Forelimb muscle (tissue), 1 donor: ENCODE measurements around the gene IBA57. TPM values are rescaled to one million over a fixed set of nuclear protein-coding genes. Genes with fewer than 3 reads are reported as not detected.
"Not testable (repeated sequence)": the region's sequence is repeated elsewhere in the genome, so short reads cannot be mapped to it uniquely, and the experiment has no call there.

Experiments used
- DNase-seq: peaks from one replicate; pipeline ENCODE4 v3.0.0-alpha.2; 2013; ENCODE audit warnings: low read depth
- polyA plus RNA-seq: library from polyadenylated mRNA; unstranded; fragments of 120-200 nt; gene quantifications from one replicate; pipeline ENCODE4 v1.2.1, GENCODE V29; 2013; ENCODE audit not compliant: insufficient read length

The IBA57 gene
- polyA plus RNA-seq, 1 donor = 4.4 TPM

DNA sequence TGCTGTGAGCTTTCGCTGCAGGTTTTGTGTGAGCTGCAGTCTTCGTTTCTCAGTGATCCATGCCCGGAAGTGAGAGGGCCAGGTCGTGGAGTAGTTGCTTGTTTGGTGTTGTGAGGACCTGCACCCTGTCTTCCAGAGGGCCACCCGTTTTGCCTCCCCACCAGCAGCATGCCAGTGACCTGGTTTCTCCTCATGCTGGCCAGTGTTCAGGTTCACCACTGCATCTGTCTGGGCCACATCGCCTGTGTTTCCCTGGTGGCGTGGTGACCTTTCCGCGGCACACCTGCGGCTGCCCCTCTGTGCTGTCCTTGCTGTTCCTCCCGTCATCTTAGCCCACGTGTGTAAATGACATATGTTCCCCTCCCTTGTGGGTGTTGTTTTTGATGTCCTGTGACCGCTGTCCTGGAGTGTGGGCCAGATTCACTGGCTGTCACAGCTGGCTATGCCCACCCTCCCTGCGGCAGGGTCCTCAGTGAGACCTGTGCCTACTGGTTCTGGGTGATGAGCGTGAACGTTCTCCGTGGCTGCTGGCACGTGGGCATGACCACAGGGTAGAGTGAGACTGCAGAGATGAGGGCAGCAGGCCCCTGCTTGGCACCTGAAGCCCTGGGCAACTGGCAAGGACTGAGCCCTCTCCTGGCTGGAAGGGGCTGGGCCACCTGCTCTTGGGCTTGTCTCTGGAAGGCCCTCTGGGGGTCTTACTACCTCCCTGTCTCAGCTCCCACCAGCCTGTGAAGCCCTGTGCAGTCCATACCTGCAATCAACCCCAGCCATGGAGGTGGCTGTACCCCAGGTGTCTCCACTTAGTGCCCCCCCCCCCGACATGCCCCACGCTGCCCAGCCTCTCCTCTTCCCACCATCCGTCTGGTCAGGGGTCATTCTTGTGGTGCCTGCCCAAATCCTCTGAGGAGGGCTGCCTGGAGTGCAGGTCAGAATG, 7.3 kb downstream of the IBA57 start:
- no peak for DNase-seq

DNA sequence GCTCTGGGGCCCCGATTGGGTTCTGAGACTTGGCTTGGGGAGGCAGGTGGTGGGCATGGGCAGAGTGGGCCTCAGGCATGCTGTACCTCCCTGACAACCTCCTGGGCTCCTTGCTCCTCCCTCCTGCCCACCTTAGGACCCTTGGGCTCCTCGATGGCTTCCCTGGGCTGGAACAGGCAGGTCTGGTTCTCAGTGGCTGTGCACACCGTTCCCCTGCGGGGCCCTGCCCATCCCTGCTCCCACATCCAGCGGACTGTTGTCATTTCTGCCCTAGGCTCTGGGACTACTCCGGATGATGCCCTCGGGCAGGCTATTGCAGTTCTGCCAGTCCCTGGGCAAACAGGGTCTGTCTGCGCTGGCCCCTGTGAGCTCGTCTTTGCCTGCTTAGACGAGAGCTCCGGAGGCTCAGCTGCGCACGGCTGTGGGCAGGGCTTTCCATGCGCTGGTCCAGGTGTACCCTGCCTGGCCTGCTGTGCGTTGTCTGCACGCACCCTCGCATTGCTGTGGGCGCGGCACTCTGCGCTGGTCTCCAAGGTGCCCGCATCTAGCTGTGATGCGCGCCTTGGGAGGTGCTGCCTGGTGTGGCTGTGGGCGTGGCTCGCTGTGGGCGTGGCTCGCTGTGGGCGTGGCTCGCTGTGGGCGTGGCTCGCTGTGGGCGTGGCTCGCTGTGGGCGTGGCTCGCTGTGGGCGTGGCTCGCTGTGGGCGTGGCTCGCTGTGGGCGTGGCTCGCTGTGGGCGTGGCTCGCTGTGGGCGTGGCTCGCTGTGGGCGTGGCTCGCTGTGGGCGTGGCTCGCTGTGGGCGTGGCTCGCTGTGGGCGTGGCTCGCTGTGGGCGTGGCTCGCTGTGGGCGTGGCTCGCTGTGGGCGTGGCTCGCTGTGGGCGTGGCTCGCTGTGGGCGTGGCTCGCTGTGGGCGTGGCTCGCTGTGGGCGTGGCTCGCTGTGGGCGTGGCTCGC, 8.2 kb downstream of the IBA57 start:
- DNase-seq = not testable (repeated sequence)

DNA sequence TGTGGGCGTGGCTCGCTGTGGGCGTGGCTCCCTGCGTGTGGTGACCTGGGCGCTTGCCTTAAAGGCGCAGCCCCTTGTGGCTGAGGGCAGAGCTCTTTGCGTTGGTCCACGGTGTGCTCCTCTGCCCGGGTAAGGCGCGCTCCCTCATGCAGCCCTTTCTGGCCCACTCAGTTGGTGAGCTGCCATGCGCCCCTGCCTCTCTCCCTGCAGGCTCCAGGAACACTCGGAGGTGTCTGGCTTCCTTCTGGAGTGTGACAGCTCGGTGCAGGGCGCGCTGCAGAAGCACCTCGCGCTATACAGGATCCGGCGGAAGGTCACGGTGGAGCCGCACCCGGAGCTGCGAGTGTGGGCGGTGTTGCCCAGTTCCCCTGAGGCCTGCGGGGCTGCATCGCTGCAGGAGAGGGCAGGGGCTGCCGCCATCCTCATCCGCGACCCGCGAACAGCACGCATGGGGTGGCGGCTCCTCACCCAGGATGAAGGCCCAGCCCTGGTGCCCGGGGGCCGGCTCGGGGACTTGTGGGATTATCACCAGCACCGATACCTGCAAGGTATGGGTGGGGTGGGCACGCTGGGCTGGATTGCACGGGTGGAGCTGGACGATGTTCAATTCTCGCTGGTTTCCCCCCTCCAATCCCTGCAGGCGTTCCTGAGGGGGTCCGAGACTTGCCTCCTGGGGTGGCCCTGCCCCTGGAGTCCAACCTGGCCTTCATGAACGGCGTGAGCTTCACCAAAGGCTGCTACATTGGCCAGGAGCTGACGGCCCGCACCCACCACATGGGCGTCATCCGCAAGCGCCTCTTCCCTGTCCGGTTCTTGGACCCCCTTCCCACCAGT, 9.1 kb downstream of the IBA57 start:
- no peak for DNase-seq

DNA sequence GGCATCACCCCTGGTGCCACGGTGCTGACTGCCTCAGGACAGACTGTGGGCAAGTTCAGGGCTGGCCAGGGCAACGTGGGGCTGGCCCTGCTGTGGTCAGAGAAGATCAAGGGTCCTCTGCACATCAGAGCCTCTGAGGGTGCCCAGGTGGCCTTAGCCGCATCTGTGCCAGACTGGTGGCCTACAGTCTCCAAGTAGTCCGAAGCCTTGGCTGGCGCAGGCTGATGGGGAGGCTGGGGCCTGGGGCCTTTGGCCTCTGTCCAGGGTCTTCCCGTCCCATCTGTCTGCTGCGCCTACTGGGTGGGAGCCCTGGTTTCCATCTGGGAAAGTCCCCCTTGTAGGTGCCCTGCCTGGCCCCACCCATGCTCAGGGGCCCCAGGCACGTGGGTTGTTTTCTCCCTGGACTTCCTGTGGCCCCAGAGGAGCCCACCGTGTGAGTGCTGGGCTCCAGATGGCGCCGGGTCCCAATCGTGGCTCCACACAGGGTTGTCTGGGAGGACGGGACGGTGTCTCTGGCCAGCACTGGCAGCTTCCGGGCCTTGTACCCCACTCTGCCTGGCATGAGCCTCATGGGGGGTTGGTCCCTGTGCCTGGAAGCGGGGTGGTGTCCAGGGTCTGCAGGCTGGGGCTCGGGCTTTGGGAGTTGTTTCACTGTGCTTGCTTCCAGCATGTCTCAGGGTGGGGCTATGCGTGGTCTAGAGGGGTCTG, 9.9 kb downstream of the IBA57 start:
- DNase-seq = no peak

DNA sequence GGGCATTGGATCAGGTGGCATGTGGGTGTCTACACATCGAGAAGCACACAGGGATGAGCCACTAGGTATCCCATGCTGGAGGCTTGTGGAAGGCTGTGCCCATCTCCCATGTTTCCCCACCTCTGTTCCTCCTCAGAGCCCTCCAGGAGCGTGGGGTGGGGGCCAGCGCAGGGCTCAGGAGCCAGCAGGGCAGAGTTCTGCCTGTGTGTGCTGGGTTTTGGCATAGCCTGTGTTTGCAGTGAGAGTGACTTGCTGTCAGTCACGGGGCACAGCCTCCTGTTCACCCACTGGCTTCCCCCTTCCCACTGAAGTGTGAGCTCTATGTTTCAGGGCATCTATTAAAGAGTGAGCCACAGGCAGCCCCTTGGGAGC, 10.4 kb downstream of the IBA57 start:
- no peak for DNase-seq

DNA sequence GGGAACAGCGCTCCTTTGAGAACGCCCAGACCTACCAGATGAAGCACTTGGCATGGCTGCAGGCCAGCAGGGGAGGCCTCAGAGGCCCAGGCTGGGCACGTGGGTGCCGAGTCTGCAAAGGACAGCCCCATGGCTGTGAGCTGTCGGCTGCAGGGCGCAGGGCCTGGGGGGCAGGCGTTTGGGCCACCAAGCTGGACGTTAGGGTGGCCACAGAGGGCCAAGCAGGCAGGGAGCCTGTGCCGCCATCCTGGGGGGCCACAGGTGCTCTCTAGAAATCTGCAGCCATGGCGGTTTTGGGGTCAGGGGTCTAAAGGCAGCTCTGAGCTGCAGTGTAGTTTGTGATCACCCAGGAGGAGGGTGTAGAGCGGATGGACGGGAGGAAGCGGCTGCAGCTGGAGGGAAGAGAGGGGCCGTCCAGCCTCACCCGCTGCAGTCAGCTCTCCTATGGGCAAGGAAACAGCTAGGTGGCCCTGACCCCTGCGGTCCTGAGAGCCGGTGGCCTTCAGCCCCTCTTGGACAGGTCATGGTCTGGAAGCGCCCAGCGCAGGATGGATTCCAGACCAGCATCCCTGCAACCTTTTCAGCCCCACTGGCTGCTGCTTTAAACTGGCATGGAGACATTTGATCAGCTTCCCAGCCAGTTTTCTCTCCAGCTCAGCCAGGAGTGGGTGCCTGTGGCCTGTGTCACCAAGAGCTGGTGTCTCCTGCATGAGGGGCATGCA, 11.0 kb downstream of the IBA57 start:
- no peak for DNase-seq

DNA sequence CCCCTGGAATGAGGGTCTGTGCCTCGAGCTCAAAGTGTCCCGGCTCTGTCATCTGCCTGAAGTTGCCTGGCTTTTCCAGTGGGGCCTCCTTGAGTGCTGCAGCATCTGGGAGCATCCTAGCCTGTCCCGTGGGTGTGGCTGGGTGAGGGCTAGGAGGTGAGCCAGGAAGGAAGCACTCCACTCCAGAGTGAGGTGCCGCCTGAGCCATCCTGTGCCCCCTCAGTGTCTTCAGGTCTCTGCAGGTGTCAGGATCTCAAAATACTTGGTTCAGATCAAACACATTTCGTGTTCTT, 11.5 kb downstream of the IBA57 start:
- DNase-seq = no peak

DNA sequence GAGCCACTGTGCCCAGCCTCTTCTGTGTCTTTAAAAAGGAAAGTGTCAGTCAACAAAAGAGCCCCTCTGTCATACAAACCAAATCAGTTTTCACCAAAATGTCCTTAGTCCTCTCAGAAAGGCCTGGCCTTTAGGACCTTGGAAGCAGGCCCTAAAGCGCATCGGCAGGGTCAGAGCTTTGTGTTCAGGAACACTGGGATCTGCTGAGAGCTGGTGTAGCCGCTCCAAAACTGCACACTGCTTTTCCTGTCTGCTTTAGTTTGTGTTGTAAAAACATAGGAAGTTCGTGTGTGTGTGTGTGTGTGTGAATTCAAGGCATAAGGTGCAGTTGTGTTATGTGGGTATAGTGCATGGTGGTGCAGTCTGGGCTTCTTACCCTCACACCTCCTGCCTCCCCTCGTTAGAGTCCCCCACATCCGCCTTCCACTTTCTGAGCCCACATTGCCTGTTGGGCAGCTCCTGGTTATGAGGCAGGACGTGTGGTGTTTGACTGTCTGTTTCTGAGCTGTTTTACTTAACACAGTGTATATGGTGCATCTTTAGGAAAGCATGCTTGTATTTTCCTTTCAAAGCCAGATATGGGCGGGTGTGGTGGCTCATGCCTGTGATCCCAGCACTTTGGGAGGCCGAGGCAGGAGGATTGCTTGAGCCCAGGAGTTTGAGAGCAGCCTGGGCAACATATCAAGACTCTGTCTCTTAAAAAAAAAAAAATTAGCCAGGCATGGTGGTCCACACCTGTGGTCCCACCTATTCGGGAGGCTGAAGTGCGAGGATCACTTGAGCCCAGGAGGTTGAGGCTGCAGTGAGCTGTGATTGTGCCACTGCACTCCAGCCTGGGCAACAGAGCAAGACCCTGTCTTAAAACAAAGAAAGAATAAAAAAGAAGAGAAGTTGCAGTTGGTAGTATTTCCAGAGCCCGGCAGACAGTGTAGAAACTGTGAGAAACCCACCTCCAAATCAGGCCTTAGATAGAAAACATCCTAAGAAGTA, 12.4 kb downstream of the IBA57 start:
- DNase-seq = no peak

DNA sequence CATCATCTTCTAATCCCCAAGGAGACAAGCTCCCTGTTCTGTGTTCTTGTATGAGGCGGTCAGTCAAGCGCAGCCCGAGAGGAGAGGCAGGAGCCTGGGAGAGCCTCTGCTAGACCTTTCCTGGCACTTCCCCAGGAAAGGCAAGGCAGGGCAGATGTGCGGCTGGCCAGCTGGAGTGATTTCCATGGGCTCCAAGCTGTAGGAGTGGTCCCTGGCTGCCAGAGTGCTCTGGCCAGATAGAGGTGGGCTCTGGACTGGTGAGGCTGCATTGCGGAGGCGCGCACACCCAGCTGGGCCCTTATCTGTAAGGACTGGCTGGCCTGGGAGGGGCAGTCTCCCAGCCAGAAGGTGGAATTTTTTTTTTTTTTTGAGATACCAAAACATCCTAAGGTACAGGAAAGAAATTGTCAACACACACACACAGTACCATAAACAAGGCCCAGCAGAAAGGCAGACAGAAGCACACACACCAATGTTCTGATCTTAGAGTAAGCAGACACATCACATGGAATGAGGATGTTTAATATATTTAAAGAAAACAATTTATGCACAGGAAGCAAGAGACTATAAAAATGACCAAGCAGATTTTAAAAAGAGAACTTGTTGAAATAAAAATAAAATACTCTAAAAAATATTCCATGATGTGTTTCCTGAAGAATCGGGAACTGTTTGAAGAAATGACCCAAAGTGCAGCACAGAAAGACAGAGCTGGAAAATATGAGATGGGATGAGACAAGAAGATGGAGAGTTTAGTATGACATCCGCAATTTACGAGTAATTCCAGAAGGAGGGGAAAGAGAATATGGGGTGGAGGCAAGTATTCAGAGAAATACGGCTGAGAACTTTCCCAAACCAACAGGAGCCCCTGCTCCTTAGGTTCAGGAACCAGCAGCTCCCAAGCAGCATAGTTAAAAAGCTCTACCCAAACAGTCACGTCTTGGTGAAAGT, 13.4 kb downstream of the IBA57 start:
- DNase-seq = no peak

DNA sequence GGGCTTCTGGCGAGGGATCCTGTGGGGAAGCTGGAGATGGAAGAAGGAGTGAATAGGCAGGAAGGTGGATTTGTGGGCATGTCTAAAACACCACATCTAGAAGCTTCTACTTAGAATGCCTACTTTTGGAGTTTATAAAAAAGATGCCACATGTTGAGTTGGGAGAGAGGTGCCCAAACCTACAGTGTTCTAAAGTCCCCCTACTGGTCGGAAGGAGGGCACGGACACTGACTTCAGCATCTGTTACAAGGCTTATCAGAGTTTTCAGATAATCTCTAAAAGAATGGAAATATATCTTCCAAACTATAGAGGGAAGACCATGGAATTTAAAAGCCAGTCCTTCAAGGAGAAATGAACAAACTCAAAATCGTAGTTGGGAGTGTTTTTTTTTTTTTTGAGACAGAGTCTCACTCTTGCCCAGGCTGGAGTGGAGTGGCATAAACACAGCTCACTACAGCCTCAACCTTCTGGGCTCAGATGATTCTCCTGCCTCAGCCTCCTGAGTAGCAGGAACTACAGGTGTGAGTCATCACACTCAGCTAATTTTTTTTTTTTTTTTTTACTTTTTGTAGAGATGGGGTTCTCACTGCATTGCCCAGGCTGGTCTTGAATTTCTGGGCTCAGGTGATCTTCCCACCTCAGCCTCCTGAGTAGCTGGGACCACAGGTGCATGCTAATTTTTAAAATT, 14.8 kb downstream of the IBA57 start:
- no peak for DNase-seq

DNA sequence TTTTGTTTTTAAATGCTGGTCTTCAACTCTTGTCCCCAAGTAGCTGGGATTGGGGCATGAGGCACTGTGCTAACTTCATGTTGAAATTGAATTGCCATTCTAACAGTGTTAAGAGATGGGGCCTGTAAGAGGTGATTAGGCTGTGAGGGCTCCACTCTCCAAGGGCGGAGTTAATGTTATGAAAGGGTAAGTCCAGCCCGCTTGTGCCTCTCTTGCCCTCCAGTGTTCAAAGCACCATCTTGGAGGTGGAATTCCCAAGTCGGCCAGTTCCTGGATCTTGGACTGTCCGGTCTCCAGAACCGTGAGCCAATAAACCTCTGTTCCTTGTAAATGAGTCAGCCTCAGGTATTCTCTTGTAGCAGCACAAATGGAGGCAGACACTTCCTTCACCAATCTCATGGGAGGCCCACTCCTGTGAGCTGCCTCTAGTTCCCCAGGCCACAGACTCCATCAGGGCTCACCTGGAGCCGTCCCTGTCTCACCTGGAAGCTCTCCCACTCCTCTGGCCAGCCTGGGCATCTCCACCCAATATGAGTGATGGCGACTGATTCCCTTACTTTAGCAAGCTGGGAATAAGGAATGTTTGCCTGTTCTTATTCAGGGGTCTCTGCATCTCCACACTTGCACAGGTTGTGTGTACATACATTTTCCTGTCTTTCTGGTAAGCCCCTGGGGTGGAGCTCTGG, 15.5 kb downstream of the IBA57 start:
- DNase-seq = no peak

DNA sequence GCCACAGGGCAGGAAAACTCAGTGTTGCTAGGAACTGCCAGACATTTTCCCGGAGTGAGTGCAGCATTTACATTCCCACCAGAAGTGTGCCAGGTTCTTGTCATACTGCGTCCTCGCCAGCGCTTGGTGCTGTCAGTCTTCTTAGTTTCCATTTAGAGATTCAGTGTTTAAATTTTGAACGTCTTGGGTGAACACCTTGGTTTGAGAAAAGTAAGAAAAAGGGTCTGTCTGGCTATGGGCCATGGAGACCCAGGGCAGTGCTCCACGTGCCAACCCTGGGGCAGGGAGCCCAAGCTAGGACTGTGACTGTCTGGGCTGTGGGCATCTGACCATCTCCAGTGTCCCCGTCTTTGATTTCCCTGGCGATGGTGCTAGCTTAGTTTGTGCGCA, 16.0 kb downstream of the IBA57 start:
- no peak for DNase-seq

DNA sequence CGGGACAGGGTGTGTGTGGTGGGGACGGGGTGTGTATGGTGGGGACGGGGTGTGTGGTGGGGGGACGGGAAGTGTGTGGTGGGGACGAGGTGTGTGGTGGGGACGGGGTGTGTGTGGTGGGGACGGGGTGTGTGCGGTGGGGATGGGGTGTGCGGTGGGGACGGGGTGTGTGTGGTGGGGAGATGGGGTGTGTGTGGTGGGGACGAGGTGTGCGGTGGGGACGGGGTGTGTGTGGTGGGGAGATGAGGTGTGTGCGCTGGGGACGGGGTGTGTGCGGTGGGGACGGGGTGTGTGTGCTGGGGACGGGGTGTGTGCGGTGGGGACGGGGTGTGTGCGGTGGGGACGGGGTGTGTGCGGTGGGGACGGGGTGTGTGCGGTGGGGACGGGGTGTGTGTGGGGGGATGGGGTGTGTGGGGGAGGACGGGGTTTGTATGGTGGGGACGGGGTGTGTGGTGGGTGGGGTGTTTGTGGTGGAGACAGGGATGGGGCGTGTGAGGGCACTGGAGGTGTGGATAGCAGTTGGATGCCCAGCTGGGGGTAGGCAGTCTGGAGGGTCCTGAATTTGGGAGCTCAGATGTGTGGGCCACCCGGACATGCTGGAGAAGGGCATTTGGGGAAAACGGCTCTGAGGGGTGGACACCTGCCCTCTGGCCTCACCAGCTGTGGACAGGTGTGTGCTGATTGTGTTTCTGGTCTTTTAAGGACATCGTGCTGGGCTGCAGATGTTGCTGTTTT, 16.9 kb downstream of the IBA57 start:
- no peak for DNase-seq

DNA sequence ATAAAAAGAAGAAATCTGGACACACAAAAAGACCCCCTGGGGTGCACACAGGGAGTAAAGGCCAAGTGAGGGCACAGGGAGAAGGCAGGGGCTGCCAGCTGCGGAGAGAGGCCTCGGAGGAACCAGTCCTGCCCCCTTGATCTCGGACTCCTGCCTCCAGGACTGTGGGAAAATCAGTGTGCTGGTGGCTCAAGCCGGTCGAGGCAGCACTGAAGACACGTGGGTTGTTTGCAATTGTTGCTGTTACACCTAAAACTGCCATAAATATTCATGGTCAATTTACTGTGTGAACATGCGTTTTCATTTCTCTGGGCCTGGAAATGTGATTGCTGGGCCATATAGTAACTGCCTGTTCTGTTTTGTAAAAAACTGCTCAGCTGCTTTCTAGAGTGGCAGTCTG, 18.5 kb downstream of the IBA57 start:
- DNase-seq = no peak

DNA sequence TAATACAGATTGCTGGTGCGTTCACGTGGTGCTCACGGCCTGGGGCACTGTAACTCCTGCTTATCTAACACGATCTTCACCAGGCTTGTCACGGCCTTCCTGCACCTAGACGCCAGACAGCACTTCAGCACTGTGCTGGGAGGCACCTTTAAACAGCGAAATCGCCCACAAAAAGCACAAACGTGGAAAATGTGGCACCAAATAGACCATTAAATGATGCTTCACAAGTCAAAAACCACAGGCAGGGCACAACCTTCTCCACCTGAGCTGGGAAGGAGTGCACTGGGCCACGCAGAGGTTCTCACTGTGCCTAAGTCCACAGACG, 20.0 kb downstream of the IBA57 start:
- no peak for DNase-seq

DNA sequence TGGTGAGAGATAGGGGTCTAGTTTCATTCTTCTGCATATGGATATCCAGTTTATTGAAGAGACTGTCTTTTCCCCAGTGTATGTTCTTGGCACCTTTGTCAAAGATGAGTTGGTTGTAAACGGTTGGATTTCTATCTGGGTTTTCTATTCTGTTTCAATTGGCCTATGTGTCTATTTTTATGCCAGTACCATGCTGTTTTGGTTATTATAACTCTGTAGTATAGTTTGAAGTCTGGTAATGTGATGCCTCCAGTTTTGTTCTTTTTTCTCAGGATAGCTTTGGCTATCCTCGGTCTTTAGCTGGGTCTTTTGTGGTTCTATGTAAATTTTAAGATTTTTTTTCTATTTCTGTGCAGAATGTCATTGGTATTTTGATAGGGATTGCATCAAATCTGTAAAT, 22.6 kb downstream of the IBA57 start:
- DNase-seq = not testable (repeated sequence)
